Measurements from ENCODE around the gene SHLD1.

Gene SHLD1

GRCh38 chr20:5885866-5886265, 135.7 kb downstream of the SHLD1 start:
- Histone ChIP-seq H3K18ac (ENCODE audit: low read depth in 1 of 2, low read length in 2 of 2) (no peak overlapping the region), H3K36me3 (ENCODE audit: control insufficient read depth in 1 of 2, insufficient read depth in 2 of 2, low read depth in 1 of 2, low read length in 2 of 2) (no peaks in the 10 kb centered on the region), H3K14ac (ENCODE audit: low read length in 2 of 2) (no peak overlapping the region), H3K79me1 (replicated peaks; ENCODE audit: low read length, poor library complexity, severe bottlenecking) (no peaks in the 10 kb centered on the region), H3K9me3 (ENCODE audit: control insufficient read depth, low read length) (no peaks in the 10 kb centered on the region), H2BK120ac (ENCODE audit: low read depth, low read length) (no peak overlapping the region), H3K4ac (ENCODE audit: low read depth in 1 of 2, low read length in 2 of 2) (no peak overlapping the region), H3K27ac (ENCODE audit: low read length, poor library complexity, severe bottlenecking) (no peak overlapping the region), H2AK5ac (ENCODE audit: low read length, severe bottlenecking) (no peak overlapping the region), H3K23ac (ENCODE audit: low read length in 2 of 2) (no peak overlapping the region), H2BK12ac (ENCODE audit: low read length in 2 of 2) (no peak overlapping the region), H4K91ac (ENCODE audit: low read length) (no peak overlapping the region), H3K27me3 (ENCODE audit: control insufficient read depth in 1 of 2, insufficient read depth in 1 of 2, low read length in 2 of 2) (peaks cover 10 to 49% of the 10 kb centered on the region in 2 experiments), H4K8ac (ENCODE audit: low read length) (no peak overlapping the region), H3K4me1 (ENCODE audit: control insufficient read depth, insufficient read depth, low read depth, low read length) (peaks cover 3% of the 10 kb centered on the region), H3K4me3 (ENCODE audit: insufficient read depth in 1 of 2, low read depth in 1 of 2, low read length in 2 of 2) (no peak overlapping the region), H3K9ac (ENCODE audit: low read length) (no peak overlapping the region), H3K4me2 (ENCODE audit: low read length, poor library complexity, severe bottlenecking) (no peak overlapping the region), H2AFZ (ENCODE audit: low read depth, low read length) (no peak overlapping the region), H2BK5ac (ENCODE audit: low read depth, low read length, poor library complexity, severe bottlenecking) (no peak overlapping the region), H2BK15ac (ENCODE audit: low read depth, poor library complexity, severe bottlenecking) (no peak overlapping the region)
- WGBS = 80% methylated on average over 5 of the region's 6 CpGs
- DNase-seq = no peak

- Histone ChIP-seq H3K14ac (ENCODE audit: low read length in 2 of 2) (no peak overlapping the region), H3K9me3 (ENCODE audit: control insufficient read depth, low read length) (no peaks in the 10 kb centered on the region), H2BK120ac (ENCODE audit: low read depth, low read length) (no peak overlapping the region), H3K27me3 (ENCODE audit: control insufficient read depth in 1 of 2, insufficient read depth in 1 of 2, low read length in 2 of 2) (peaks cover 5 to 46% of the 10 kb centered on the region in 2 experiments), H2BK15ac (ENCODE audit: low read depth, poor library complexity, severe bottlenecking) (no peak overlapping the region), H3K18ac (ENCODE audit: low read depth in 1 of 2, low read length in 2 of 2) (no peak overlapping the region), H3K79me1 (replicated peaks; ENCODE audit: low read length, poor library complexity, severe bottlenecking) (no peaks in the 10 kb centered on the region), H3K4me3 (ENCODE audit: insufficient read depth in 1 of 2, low read depth in 1 of 2, low read length in 2 of 2) (no peak overlapping the region), H3K27ac (ENCODE audit: low read length, poor library complexity, severe bottlenecking) (no peak overlapping the region), H2BK12ac (ENCODE audit: low read length in 2 of 2) (no peak overlapping the region), H3K9ac (ENCODE audit: low read length) (no peak overlapping the region), H2AK5ac (ENCODE audit: low read length, severe bottlenecking) (no peak overlapping the region), H2BK5ac (ENCODE audit: low read depth, low read length, poor library complexity, severe bottlenecking) (no peak overlapping the region), H3K4me1 (ENCODE audit: control insufficient read depth, insufficient read depth, low read depth, low read length) (peaks cover 3% of the 10 kb centered on the region), H3K4ac (ENCODE audit: low read depth in 1 of 2, low read length in 2 of 2) (no peak overlapping the region), H4K8ac (ENCODE audit: low read length) (no peak overlapping the region), H3K4me2 (ENCODE audit: low read length, poor library complexity, severe bottlenecking) (no peak overlapping the region), H3K36me3 (ENCODE audit: control insufficient read depth in 1 of 2, insufficient read depth in 2 of 2, low read depth in 1 of 2, low read length in 2 of 2) (no peaks in the 10 kb centered on the region), H4K91ac (ENCODE audit: low read length) (no peak overlapping the region), H2AFZ (ENCODE audit: low read depth, low read length) (no peak overlapping the region), H3K23ac (ENCODE audit: low read length in 2 of 2) (no peak overlapping the region)
- WGBS = 86% methylated on average over 4 of the region's 4 CpGs
- no peak for DNase-seq
Measured at GRCh38 chr20:5886788-5887187, 136.6 kb downstream of the SHLD1 start.

GRCh38 chr20:5887386-5887785, 137.2 kb downstream of the SHLD1 start:
- DNase-seq = no peak
- Histone ChIP-seq H3K27ac (ENCODE audit: low read length, poor library complexity, severe bottlenecking) (no peak overlapping the region), H2BK120ac (ENCODE audit: low read depth, low read length) (no peak overlapping the region), H3K4me1 (ENCODE audit: control insufficient read depth, insufficient read depth, low read depth, low read length) (peaks cover 3% of the 10 kb centered on the region), H2BK12ac (ENCODE audit: low read length in 2 of 2) (no peak overlapping the region), H3K23ac (ENCODE audit: low read length in 2 of 2) (no peak overlapping the region), H3K4me3 (ENCODE audit: insufficient read depth in 1 of 2, low read depth in 1 of 2, low read length in 2 of 2) (no peak overlapping the region), H3K27me3 (ENCODE audit: control insufficient read depth in 1 of 2, insufficient read depth in 1 of 2, low read length in 2 of 2) (peaks cover 4 to 43% of the 10 kb centered on the region in 2 experiments), H3K4me2 (ENCODE audit: low read length, poor library complexity, severe bottlenecking) (no peak overlapping the region), H2AK5ac (ENCODE audit: low read length, severe bottlenecking) (no peak overlapping the region), H4K91ac (ENCODE audit: low read length) (no peak overlapping the region), H3K18ac (ENCODE audit: low read depth in 1 of 2, low read length in 2 of 2) (no peak overlapping the region), H3K4ac (ENCODE audit: low read depth in 1 of 2, low read length in 2 of 2) (no peak overlapping the region), H2AFZ (ENCODE audit: low read depth, low read length) (no peak overlapping the region), H4K8ac (ENCODE audit: low read length) (no peak overlapping the region), H2BK15ac (ENCODE audit: low read depth, poor library complexity, severe bottlenecking) (no peak overlapping the region), H3K36me3 (ENCODE audit: control insufficient read depth in 1 of 2, insufficient read depth in 2 of 2, low read depth in 1 of 2, low read length in 2 of 2) (no peaks in the 10 kb centered on the region), H3K9ac (ENCODE audit: low read length) (no peak overlapping the region), H2BK5ac (ENCODE audit: low read depth, low read length, poor library complexity, severe bottlenecking) (no peak overlapping the region), H3K14ac (ENCODE audit: low read length in 2 of 2) (no peak overlapping the region), H3K79me1 (replicated peaks; ENCODE audit: low read length, poor library complexity, severe bottlenecking) (no peaks in the 10 kb centered on the region), H3K9me3 (ENCODE audit: control insufficient read depth, low read length) (no peaks in the 10 kb centered on the region)
- WGBS = 94% methylated on average over 5 of the region's 5 CpGs

GRCh38 chr20:5888041-5888440, 137.8 kb downstream of the SHLD1 start:
- Histone ChIP-seq H2BK120ac (ENCODE audit: low read depth, low read length) (no peak overlapping the region), H2BK15ac (ENCODE audit: low read depth, poor library complexity, severe bottlenecking) (no peak overlapping the region), H3K4me1 (ENCODE audit: control insufficient read depth, insufficient read depth, low read depth, low read length) (peaks cover 3% of the 10 kb centered on the region), H2AK5ac (ENCODE audit: low read length, severe bottlenecking) (no peak overlapping the region), H3K4me3 (ENCODE audit: insufficient read depth in 1 of 2, low read depth in 1 of 2, low read length in 2 of 2) (no peak overlapping the region), H3K9me3 (ENCODE audit: control insufficient read depth, low read length) (no peaks in the 10 kb centered on the region), H2BK12ac (ENCODE audit: low read length in 2 of 2) (no peak overlapping the region), H4K91ac (ENCODE audit: low read length) (no peak overlapping the region), H3K18ac (ENCODE audit: low read depth in 1 of 2, low read length in 2 of 2) (no peak overlapping the region), H2AFZ (ENCODE audit: low read depth, low read length) (no peak overlapping the region), H3K14ac (ENCODE audit: low read length in 2 of 2) (no peak overlapping the region), H2BK5ac (ENCODE audit: low read depth, low read length, poor library complexity, severe bottlenecking) (no peak overlapping the region), H3K4me2 (ENCODE audit: low read length, poor library complexity, severe bottlenecking) (no peak overlapping the region), H3K23ac (ENCODE audit: low read length in 2 of 2) (no peak overlapping the region), H4K8ac (ENCODE audit: low read length) (no peak overlapping the region), H3K4ac (ENCODE audit: low read depth in 1 of 2, low read length in 2 of 2) (no peak overlapping the region), H3K27ac (ENCODE audit: low read length, poor library complexity, severe bottlenecking) (no peak overlapping the region), H3K27me3 (ENCODE audit: control insufficient read depth in 1 of 2, insufficient read depth in 1 of 2, low read length in 2 of 2) (peaks cover 4 to 43% of the 10 kb centered on the region in 2 experiments), H3K9ac (ENCODE audit: low read length) (no peak overlapping the region), H3K79me1 (replicated peaks; ENCODE audit: low read length, poor library complexity, severe bottlenecking) (no peaks in the 10 kb centered on the region), H3K36me3 (ENCODE audit: control insufficient read depth in 1 of 2, insufficient read depth in 2 of 2, low read depth in 1 of 2, low read length in 2 of 2) (no peaks in the 10 kb centered on the region)
- WGBS = 74% methylated on average over 1 of the region's 1 CpG
- no peak for DNase-seq

Data from mesenchymal stem cell (in vitro differentiated cells and primary cell).